Endothelial cell of umbilical vein (primary cell): ENCODE results near the gene SMURF1. TPM values are rescaled to one million over a fixed set of nuclear protein-coding genes. Genes with fewer than 3 reads are reported as not detected.

Source experiments
- BruUV-seq: library from RNA; stranded (reverse); fragments of 400-500 nt; replicated peaks from 2 replicates; lab custom pipeline; 2021; lab: Mats Ljungman, UMichigan
- CTCF ChIA-PET: fragments of 300-600, 350-600 bp; sonication (Branson Sonifier 250); formaldehyde crosslinking; loops from one replicate; lab custom pipeline; 2021; ENCODE audit warnings: antibody characterized with exemption, inconsistent platforms; lab: Charles Lee
- POLR2A ChIA-PET: fragments of 300-600, 350-600 bp; sonication (Branson Sonifier 250); formaldehyde crosslinking; loops from one replicate; lab custom pipeline; 2021; ENCODE audit warnings: antibody characterized with exemption, inconsistent platforms; lab: Charles Lee
- DNase-seq: peaks from one replicate; pipeline ENCODE4 v3.0.0-alpha.2; 2011; ENCODE audit warnings: low read depth, low spot score
- FAIRE-seq: peaks from 2 replicates; lab custom pipeline; 2011; peaks lifted over from hg19 to GRCh38; lab: Jason Lieb, UNC
- H2AFZ ChIP-seq: 2 replicates; pipeline ENCODE4 v1.6.0; 2012; ENCODE audit warnings: low read depth, low read length, control low read depth, inconsistent platforms
- H3K27ac ChIP-seq: 2 replicates; pipeline ENCODE4 v1.5.1; 2011; ENCODE audit warnings: low read depth, mild to moderate bottlenecking, control low read depth, low read length, moderate library complexity; ENCODE audit not compliant: insufficient read depth
- H3K27me3 ChIP-seq, 2 experiments: 2 replicates each; pipeline versions ENCODE4 v1.6.0 to v1.6.1; 2011; ENCODE audit warnings: low read length in 2 of 2, mixed read lengths in 1 of 2; ENCODE audit not compliant: control insufficient read depth in 2 of 2, insufficient read depth in 2 of 2
- H3K36me3 ChIP-seq, 2 experiments: 2 replicates in 1 of 2; 3 replicates in 1 of 2; pipeline ENCODE4 v1.5.1; 2011; ENCODE audit warnings: low read length in 2 of 2, mild to moderate bottlenecking in 1 of 2, moderate library complexity in 1 of 2; ENCODE audit not compliant: control insufficient read depth in 2 of 2, insufficient read depth in 2 of 2; ENCODE audit errors: extremely low read depth in 1 of 2
- H3K4me1 ChIP-seq: 3 replicates; pipeline ENCODE4 v1.5.1; 2011; ENCODE audit warnings: mild to moderate bottlenecking, low read length; ENCODE audit not compliant: control insufficient read depth, insufficient read depth; ENCODE audit errors: extremely low read depth
- H3K4me2 ChIP-seq: 2 replicates; pipeline ENCODE4 v1.6.1; 2011; ENCODE audit warnings: low read length, control low read depth, mixed read lengths; ENCODE audit not compliant: insufficient read depth
- H3K4me3 ChIP-seq, 3 experiments: fragments of 200-600 bp in 1 of 3; sonication (generic), shearing (Covaris generic) in 1 of 3; replicated peaks in 1 of 3; 2 replicates each; pipeline ENCODE4 v1.5.1; 2011 to 2016; ENCODE audit warnings: control low read depth in 3 of 3, low read length in 3 of 3, mild to moderate bottlenecking in 2 of 3, inconsistent platforms in 1 of 3, low read depth in 1 of 3, moderate library complexity in 1 of 3; ENCODE audit not compliant: insufficient read depth in 1 of 3
- H3K79me2 ChIP-seq: 2 replicates; pipeline ENCODE4 v1.6.0; 2012; ENCODE audit warnings: low read length, inconsistent platforms; ENCODE audit not compliant: control insufficient read depth, insufficient read depth
- H3K9ac ChIP-seq: replicated peaks from 2 replicates; pipeline ENCODE3; 2011; ENCODE audit warnings: low read length, control low read depth; ENCODE audit not compliant: insufficient read depth; ENCODE audit errors: extremely low read depth
- H3K9me1 ChIP-seq: replicated peaks from 3 replicates; pipeline ENCODE4 v1.6.0; 2011; ENCODE audit warnings: mild to moderate bottlenecking, low read length; ENCODE audit not compliant: control insufficient read depth, insufficient read depth; ENCODE audit errors: extremely low read depth
- H3K9me3 ChIP-seq: replicated peaks from 2 replicates; pipeline ENCODE4 v1.5.1; 2012; ENCODE audit warnings: low read length, inconsistent platforms; ENCODE audit not compliant: control insufficient read depth, insufficient read depth
- H4K20me1 ChIP-seq: replicated peaks from 2 replicates; pipeline ENCODE3; 2011; ENCODE audit warnings: mild to moderate bottlenecking, low read length; ENCODE audit not compliant: control insufficient read depth, insufficient read depth; ENCODE audit errors: extremely low read depth
- CTCF ChIP-seq, 2 donors: IDR thresholded peaks; 1 replicate in 1 of 2; 2 replicates in 1 of 2; pipeline ENCODE4 v1.5.1; 2011; ENCODE audit warnings: low read length in 2 of 2, mild to moderate bottlenecking in 2 of 2, moderate library complexity in 2 of 2, control low read depth in 1 of 2, inconsistent platforms in 1 of 2, low read depth in 1 of 2; ENCODE audit not compliant: insufficient read depth in 1 of 2; ENCODE audit errors: extremely low read depth in 1 of 2
- FOS ChIP-seq: IDR thresholded peaks from 2 replicates; pipeline ENCODE4 v1.6.1; 2011; ENCODE audit warnings: mild to moderate bottlenecking, low read length, moderate library complexity, borderline replicate concordance; ENCODE audit not compliant: insufficient read depth
- GATA2 ChIP-seq: IDR thresholded peaks from 2 replicates; pipeline ENCODE4 v1.7.0; 2011; ENCODE audit warnings: low read depth, mild to moderate bottlenecking, moderate library complexity, mixed read lengths, low read length; ENCODE audit not compliant: insufficient read length, insufficient read depth
- JUN ChIP-seq: IDR thresholded peaks from 2 replicates; pipeline ENCODE4 v1.6.1; 2011; ENCODE audit warnings: borderline replicate concordance, low read depth; ENCODE audit not compliant: insufficient read length, insufficient read depth
- MAX ChIP-seq: IDR thresholded peaks from 2 replicates; pipeline ENCODE4 v1.6.1; 2011; ENCODE audit not compliant: insufficient read depth, insufficient read length
- MYC ChIP-seq: IDR thresholded peaks from one replicate; pipeline ENCODE4 v1.6.1; 2011; ENCODE audit warnings: mild to moderate bottlenecking, low read depth, low read length
- dilution Hi-C: fragments of 300-500 bp; cut with MboI; formaldehyde crosslinking; loops from one replicate; pipeline ENCODE4 v1.15.0; 2019; ENCODE audit warnings: low sequenced_read_pairs; ENCODE audit not compliant: extremely low pct_ligation_motif_present
- intact Hi-C: fragments of 100-400 bp; cut with micrococcal nuclease; formaldehyde crosslinking; loops from one replicate; pipeline ENCODE4 v1.10.0; 2022
- polyA plus RNA-seq, 4 experiments: library from polyadenylated mRNA; depleted of rRNA in 3 of 4; stranded (reverse) in 3 of 4; unstranded in 1 of 4; fragments of >200 nt; gene quantifications; 2 replicates each; pipeline versions ENCODE4 v1.2.1 to v1.2.3, GENCODE V29; 2011 to 2012; ENCODE audit warnings: missing spikeins in 1 of 4
- total RNA-seq: library from RNA; stranded (reverse); gene quantifications from 2 replicates; pipeline ENCODE4 v1.2.3, GENCODE V29; 2021

SMURF1 gene
- total and polyA plus RNA-seq, 2 donors (not counting 3 experiments of a cell fraction or from before 2014, with no cell fraction given): 11.5 to 22.8 TPM

DNA sequence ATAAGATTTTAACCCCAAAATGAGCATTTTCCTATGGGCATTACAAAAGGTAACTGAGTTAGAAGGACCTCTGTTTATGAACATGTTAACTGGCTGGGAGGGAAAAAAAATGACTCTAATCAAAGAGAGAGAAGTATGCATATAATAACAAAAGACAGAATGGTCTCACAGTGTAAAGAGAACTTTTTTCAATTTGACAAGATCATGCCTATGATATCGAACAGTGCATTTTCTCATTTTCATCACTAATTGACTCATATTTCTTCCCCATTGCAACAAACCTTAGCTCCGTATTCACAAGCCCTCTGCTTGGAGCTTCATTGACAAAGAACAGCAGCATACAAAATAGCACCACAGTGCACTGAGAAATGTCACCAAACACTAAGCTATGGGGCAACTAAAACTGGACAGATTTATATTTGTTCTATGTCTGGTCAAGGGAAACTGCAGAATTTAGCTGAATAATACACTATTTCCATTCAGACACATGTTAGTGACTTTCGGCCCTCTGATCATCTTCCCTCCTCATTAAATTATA is 45.6 kb downstream of the SMURF1 start:
- Histone ChIP-seq H3K4me1 (peaks cover 13% of the 10 kb centered on the region), H4K20me1 (peaks cover 8% of the 10 kb centered on the region), H3K4me2 (no peak overlapping the region), H3K9ac (no peak overlapping the region), H3K79me2 (peaks cover 85% of the 10 kb centered on the region), H3K4me3 (no peak overlapping the region), H3K36me3 (no peaks in the 10 kb centered on the region), H3K27me3 (no peaks in the 10 kb centered on the region), H2AFZ (no peak overlapping the region), H3K9me3 (no peaks in the 10 kb centered on the region), H3K27ac (no peak overlapping the region), H3K9me1 (no peaks in the 10 kb centered on the region)
- intact Hi-C loops: loop anchor here (2.0 kb wide), 1 partner anchor 16 kb away; no protein-coding TSS in a partner anchor
- ChIA-PET CTCF (no interaction called here), POLR2A (no interaction called here)
- no TSS peak for BruUV-seq
- dilution Hi-C loops: no loop called here
- DNase-seq (no peak), FAIRE-seq (no peak)
- no peak for TF ChIP-seq MAX
- TF ChIP-seq JUN: no peak
- TF ChIP-seq FOS: no peak
- no peak for TF ChIP-seq CTCF (IDR thresholded peaks at IDR 0.05; ENCODE audit: extremely low read depth in 1 of 2, insufficient read depth in 1 of 2, low read depth in 1 of 2, low read length in 2 of 2)
- TF ChIP-seq MYC: no peak

DNA sequence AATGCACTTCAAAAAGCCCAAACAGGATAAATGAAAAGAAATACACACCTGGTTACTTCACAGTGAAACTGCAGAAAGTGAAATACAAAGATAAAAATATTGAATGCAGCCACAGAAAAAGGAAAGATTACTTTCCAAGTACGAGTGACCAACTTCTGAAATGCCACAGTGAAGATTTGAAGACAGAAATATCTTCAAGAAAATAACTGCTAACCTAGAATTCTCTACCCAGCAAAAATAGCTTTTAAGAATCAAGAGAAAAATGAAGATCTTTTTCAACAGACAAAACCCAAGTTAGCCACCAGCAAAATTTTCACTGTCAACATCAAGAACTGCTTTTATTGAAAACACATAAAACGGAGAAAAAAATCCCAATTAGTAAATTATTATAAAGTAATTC is 46.2 kb downstream of the SMURF1 start:
- H3K9me3 ChIP-seq: no peaks in the 10 kb centered on the region
- POLR2A ChIA-PET: no interaction called here
- dilution Hi-C loops (no loop called here), intact Hi-C loops (loop anchor here (2.0 kb wide), 1 partner anchor 15 kb away; no protein-coding TSS in a partner anchor)
- H3K9ac ChIP-seq: no peak overlapping the region
- peaks cover 7% of the 10 kb centered on the region for H3K4me1 ChIP-seq
- no peak for DNase-seq
- BruUV-seq: no TSS peak
- TF ChIP-seq GATA2 (no peak), FOS (no peak)
- H2AFZ ChIP-seq: no peak overlapping the region
- CTCF ChIA-PET: no interaction called here
- peaks cover 86% of the 10 kb centered on the region for H3K79me2 ChIP-seq
- no peaks in the 10 kb centered on the region for H3K9me1 ChIP-seq
- H3K27ac ChIP-seq: no peak overlapping the region
- FAIRE-seq: no peak
- H3K27me3 ChIP-seq: no peaks in the 10 kb centered on the region
- H3K4me2 ChIP-seq: no peak overlapping the region
- no peaks in the 10 kb centered on the region for H3K36me3 ChIP-seq
- no peak overlapping the region for H3K4me3 ChIP-seq
- peaks cover 9% of the 10 kb centered on the region for H4K20me1 ChIP-seq
